ENCODE data around the gene CHGA. TPM values are rescaled to one million over a fixed set of nuclear protein-coding genes. Genes with fewer than 3 reads are reported as not detected.

Gene CHGA
- total RNA-seq, 1 donor, result not detected

GRCh38 chr14:92976268-92976667 is 53.3 kb downstream of the CHGA start:
- peaks cover 5% of the 10 kb centered on the region for H4K20me1 ChIP-seq (ENCODE audit: insufficient read depth, low read length)
- TF ChIP-seq, protein P1, sequence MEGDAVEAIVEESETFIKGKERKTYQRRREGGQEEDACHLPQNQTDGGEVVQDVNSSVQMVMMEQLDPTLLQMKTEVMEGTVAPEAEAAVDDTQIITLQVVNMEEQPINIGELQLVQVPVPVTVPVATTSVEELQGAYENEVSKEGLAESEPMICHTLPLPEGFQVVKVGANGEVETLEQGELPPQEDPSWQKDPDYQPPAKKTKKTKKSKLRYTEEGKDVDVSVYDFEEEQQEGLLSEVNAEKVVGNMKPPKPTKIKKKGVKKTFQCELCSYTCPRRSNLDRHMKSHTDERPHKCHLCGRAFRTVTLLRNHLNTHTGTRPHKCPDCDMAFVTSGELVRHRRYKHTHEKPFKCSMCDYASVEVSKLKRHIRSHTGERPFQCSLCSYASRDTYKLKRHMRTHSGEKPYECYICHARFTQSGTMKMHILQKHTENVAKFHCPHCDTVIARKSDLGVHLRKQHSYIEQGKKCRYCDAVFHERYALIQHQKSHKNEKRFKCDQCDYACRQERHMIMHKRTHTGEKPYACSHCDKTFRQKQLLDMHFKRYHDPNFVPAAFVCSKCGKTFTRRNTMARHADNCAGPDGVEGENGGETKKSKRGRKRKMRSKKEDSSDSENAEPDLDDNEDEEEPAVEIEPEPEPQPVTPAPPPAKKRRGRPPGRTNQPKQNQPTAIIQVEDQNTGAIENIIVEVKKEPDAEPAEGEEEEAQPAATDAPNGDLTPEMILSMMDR (IDR thresholded peaks at IDR 0.05; ENCODE audit: extremely low read depth, low read depth, low read length), result no peak

GRCh38 chr14:92978229-92979021 is 55.5 kb downstream of the CHGA start:
- TF ChIP-seq, protein P1 (IDR thresholded peaks at IDR 0.05; ENCODE audit: extremely low read depth, low read depth, low read length), result no peak
- no peak overlapping the region for H3K4me2 ChIP-seq (ENCODE audit: insufficient read depth, low read length)
- H3K27ac ChIP-seq (ENCODE audit: low read depth, low read length), result no peak overlapping the region
- H2AFZ ChIP-seq (ENCODE audit: low read length), result no peak overlapping the region
- H3K27me3 ChIP-seq (ENCODE audit: insufficient read depth, low read length), result no peaks in the 10 kb centered on the region
- no peak overlapping the region for H3K4me3 ChIP-seq (ENCODE audit: insufficient read depth, low read length)
- H3K36me3 ChIP-seq (ENCODE audit: insufficient read depth, low read length), result no peaks in the 10 kb centered on the region
- H3K4me1 ChIP-seq (ENCODE audit: insufficient read depth, low read length), result peaks cover 6% of the 10 kb centered on the region
- peaks cover 7% of the 10 kb centered on the region for H3K9me3 ChIP-seq (ENCODE audit: low read depth, low read length)
- peaks cover 2% of the 10 kb centered on the region for H4K20me1 ChIP-seq (ENCODE audit: insufficient read depth, low read length)
- DNase-seq (ENCODE audit: insufficient read length, low spot score, missing footprints), result no peak
- no peaks in the 10 kb centered on the region for H3K79me2 ChIP-seq (ENCODE audit: insufficient read depth, low read length)

More at GRCh38 chr14:92976268-92976667, 53.3 kb downstream of the CHGA start:
- Histone ChIP-seq H3K9me3 (ENCODE audit: low read depth, low read length) (peaks cover 7% of the 10 kb centered on the region), H3K79me2 (ENCODE audit: insufficient read depth, low read length) (no peaks in the 10 kb centered on the region), H3K36me3 (ENCODE audit: insufficient read depth, low read length) (no peaks in the 10 kb centered on the region), H3K4me2 (ENCODE audit: insufficient read depth, low read length) (no peak overlapping the region), H3K4me1 (ENCODE audit: insufficient read depth, low read length) (peaks cover 14% of the 10 kb centered on the region), H3K4me3 (ENCODE audit: insufficient read depth, low read length) (no peak overlapping the region), H3K27me3 (ENCODE audit: insufficient read depth, low read length) (no peaks in the 10 kb centered on the region), H3K27ac (ENCODE audit: low read depth, low read length) (no peak overlapping the region), H2AFZ (ENCODE audit: low read length) (no peak overlapping the region)
- peak; percentile 39 for DNase-seq (ENCODE audit: insufficient read length, low spot score, missing footprints)

GRCh38 chr14:92980866-92981265 is 57.9 kb downstream of the CHGA start:
- TF ChIP-seq, protein P1 (IDR thresholded peaks at IDR 0.05; ENCODE audit: extremely low read depth, low read depth, low read length), result no peak
- H3K4me3 ChIP-seq (ENCODE audit: insufficient read depth, low read length), result no peak overlapping the region
- H3K4me2 ChIP-seq (ENCODE audit: insufficient read depth, low read length), result no peak overlapping the region
- H3K9me3 ChIP-seq (ENCODE audit: low read depth, low read length), result peaks cover 6% of the 10 kb centered on the region
- H3K79me2 ChIP-seq (ENCODE audit: insufficient read depth, low read length), result no peaks in the 10 kb centered on the region
- H3K4me1 ChIP-seq (ENCODE audit: insufficient read depth, low read length), result peaks cover 5% of the 10 kb centered on the region
- H3K27me3 ChIP-seq (ENCODE audit: insufficient read depth, low read length), result no peaks in the 10 kb centered on the region
- H2AFZ ChIP-seq (ENCODE audit: low read length), result no peak overlapping the region
- no peak for DNase-seq (ENCODE audit: insufficient read length, low spot score, missing footprints)
- no peak overlapping the region for H3K27ac ChIP-seq (ENCODE audit: low read depth, low read length)
- no peaks in the 10 kb centered on the region for H3K36me3 ChIP-seq (ENCODE audit: insufficient read depth, low read length)
- no peaks in the 10 kb centered on the region for H4K20me1 ChIP-seq (ENCODE audit: insufficient read depth, low read length)

- Histone ChIP-seq H3K36me3 (ENCODE audit: insufficient read depth, low read length) (no peaks in the 10 kb centered on the region), H3K9me3 (ENCODE audit: low read depth, low read length) (peaks cover under 1% of the 10 kb centered on the region), H3K4me3 (ENCODE audit: insufficient read depth, low read length) (no peak overlapping the region), H3K79me2 (ENCODE audit: insufficient read depth, low read length) (no peaks in the 10 kb centered on the region), H4K20me1 (ENCODE audit: insufficient read depth, low read length) (no peaks in the 10 kb centered on the region), H3K4me2 (ENCODE audit: insufficient read depth, low read length) (no peak overlapping the region), H3K4me1 (ENCODE audit: insufficient read depth, low read length) (peaks cover 13% of the 10 kb centered on the region), H2AFZ (ENCODE audit: low read length) (no peak overlapping the region), H3K27ac (ENCODE audit: low read depth, low read length) (no peak overlapping the region), H3K27me3 (ENCODE audit: insufficient read depth, low read length) (no peaks in the 10 kb centered on the region)
- peak; percentile 23 for DNase-seq (ENCODE audit: insufficient read length, low spot score, missing footprints)
- TF ChIP-seq, protein P1 (IDR thresholded peaks at IDR 0.05; ENCODE audit: extremely low read depth, low read depth, low read length), result no peak
Observed at GRCh38 chr14:92981726-92982125, 58.8 kb downstream of the CHGA start.

Data from osteoblast (primary cell).